Testis (tissue), 2 donors: ENCODE data around the gene METRNL.

Experiments used
- CTCF ChIP-seq, 3 experiments: fragments of 450-650 bp in 2 of 3; fragments of 200-600 bp in 1 of 3; sonication (generic) in 1 of 3; IDR thresholded peaks; one replicate each; pipeline ENCODE4 v1.5.1; 2016 to 2019; ENCODE audit warnings: antibody characterized with exemption in 3 of 3, mild to moderate bottlenecking in 2 of 3, moderate library complexity in 1 of 3
- POLR2A ChIP-seq: fragments of 450-650 bp; IDR thresholded peaks from one replicate; pipeline ENCODE4 v1.6.1; 2017; ENCODE audit warnings: antibody characterized with exemption, mild to moderate bottlenecking, moderate library complexity

GRCh38 chr17:83142619-83143018 lies 63.2 kb downstream of the METRNL start:
- TF ChIP-seq CTCF (IDR thresholded peaks at IDR 0.05) (no peak), POLR2A (no peak)
